GM10266 (cell line): ENCODE data around the gene ACP4.
"Not testable (repeated sequence)": the region's sequence is repeated elsewhere in the genome, so short reads cannot be mapped to it uniquely, and the experiment has no call there.

Experiments used
- DNase-seq: peaks from one replicate; pipeline ENCODE4 v3.0.0; 2012; ENCODE audit errors: extremely low spot score
- TF ChIP-seq, protein P1 (sequence below): IDR thresholded peaks from 2 replicates; pipeline ENCODE4 v1.5.1; 2012; ENCODE audit warnings: mild to moderate bottlenecking, low read depth; ENCODE audit not compliant: control insufficient read depth, insufficient read depth; ENCODE audit errors: missing control alignments

The ACP4 gene

DNA sequence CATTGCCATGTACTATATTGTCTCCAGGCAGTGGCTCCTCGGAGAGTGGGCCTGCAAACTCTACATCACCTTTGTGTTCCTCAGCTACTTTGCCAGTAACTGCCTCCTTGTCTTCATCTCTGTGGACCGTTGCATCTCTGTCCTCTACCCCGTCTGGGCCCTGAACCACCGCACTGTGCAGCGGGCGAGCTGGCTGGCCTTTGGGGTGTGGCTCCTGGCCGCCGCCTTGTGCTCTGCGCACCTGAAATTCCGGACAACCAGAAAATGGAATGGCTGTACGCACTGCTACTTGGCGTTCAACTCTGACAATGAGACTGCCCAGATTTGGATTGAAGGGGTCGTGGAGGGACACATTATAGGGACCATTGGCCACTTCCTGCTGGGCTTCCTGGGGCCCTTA lies 19.3 kb upstream of the ACP4 start:
- DNase-seq, result no peak
- TF ChIP-seq, protein P1, sequence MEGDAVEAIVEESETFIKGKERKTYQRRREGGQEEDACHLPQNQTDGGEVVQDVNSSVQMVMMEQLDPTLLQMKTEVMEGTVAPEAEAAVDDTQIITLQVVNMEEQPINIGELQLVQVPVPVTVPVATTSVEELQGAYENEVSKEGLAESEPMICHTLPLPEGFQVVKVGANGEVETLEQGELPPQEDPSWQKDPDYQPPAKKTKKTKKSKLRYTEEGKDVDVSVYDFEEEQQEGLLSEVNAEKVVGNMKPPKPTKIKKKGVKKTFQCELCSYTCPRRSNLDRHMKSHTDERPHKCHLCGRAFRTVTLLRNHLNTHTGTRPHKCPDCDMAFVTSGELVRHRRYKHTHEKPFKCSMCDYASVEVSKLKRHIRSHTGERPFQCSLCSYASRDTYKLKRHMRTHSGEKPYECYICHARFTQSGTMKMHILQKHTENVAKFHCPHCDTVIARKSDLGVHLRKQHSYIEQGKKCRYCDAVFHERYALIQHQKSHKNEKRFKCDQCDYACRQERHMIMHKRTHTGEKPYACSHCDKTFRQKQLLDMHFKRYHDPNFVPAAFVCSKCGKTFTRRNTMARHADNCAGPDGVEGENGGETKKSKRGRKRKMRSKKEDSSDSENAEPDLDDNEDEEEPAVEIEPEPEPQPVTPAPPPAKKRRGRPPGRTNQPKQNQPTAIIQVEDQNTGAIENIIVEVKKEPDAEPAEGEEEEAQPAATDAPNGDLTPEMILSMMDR, result no peak

DNA sequence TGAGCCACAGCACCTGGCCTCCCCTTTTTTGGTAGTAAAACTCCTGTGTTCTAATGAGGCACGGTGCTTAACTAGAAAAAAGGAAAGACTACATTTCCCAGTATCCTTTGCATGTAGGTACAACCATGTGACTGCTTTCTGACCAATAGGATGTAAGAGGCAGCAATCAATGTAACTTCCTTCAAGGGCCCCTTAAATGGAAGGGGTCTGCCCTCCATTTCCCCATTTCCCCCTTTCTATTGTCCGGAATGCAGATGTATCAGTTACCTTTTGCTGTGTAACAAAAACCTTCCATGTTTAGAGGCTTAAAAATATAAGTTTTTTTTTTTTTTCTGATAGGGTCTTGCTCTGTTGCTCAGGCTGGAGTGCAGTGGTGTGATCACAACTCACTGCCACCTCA lies 17.7 kb upstream of the ACP4 start:
- no peak for DNase-seq
- TF ChIP-seq, protein P1, result no peak

DNA sequence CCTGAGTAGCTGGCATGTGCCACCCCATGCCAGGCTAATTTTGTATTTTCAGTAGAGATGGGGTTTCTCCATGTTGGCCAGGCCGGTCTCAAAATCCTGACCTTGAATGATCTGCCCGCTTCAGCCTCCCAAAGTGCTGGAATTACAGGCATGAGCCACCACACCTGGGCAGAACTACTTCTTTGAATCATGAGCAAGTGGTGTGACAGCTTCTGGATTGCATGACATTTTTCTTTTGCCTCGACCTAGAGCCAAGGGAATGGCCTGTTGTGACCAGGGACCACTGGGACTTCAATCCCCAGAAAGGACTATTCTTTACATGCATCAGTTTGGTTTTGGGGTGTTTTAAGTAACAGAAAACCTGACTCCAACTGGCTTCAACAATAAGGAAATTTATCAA lies 17.3 kb upstream of the ACP4 start:
- not testable (repeated sequence) for DNase-seq

DNA sequence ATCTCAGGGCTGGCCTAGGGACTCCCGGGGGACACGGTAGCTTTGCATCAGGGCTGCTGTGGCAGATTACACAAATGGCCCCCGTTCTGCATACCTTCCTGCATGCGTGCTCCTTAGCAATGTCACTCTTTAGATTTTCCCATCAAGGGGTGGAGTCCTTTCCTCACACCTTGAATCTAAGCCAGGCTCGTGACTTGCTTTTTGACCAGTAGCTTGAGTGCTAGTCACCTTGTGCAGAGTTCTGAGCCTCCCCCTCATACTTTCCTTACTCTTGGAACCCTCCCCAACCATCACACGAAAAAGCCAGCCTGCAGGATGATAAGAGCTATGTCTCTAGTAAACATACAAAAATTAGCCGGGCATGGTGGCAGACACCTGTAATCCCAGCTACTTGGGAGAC lies 16.8 kb upstream of the ACP4 start:
- not testable (repeated sequence) for DNase-seq

DNA sequence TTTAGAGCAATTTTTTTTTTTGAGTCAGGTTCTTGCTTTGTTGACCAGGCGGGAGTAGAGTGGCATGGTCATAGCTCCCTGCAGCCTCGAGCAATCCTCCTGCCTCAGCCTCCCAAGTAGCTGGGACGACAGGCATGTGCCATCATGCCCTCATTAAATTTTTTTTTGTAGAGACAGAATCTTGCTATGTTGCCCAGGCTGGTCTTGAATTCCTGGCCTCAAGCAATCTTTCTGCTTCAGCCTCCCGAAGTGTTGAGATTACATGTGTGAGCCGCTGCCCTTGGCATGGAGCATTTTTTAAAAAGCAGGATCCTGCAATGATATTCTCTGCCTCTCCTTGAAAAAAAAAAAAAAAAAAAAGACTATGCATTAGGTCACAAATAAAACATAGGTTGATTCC lies 14.1 kb upstream of the ACP4 start:
- TF ChIP-seq, protein P1, result no peak
- no peak for DNase-seq

DNA sequence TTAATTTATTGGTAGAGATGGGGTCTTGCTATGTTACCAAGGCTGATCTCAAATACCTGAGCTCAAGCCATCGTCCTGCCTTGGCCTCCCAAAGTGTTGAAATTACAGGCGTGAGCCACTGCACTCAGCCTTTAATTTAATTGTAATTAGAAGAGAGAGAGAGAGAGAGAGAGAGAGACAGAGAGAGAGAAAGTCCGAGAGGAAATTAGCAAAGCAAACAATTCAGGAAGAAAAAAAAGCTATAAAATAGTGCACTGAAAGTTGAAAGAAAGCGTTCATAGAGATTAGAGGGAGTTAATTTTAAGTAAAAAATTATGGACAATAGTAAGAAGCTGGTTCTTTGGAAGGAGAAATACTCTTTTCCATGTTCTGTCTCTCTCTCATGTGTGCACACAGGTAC lies 13.0 kb upstream of the ACP4 start:
- TF ChIP-seq, protein P1, result no peak

DNA sequence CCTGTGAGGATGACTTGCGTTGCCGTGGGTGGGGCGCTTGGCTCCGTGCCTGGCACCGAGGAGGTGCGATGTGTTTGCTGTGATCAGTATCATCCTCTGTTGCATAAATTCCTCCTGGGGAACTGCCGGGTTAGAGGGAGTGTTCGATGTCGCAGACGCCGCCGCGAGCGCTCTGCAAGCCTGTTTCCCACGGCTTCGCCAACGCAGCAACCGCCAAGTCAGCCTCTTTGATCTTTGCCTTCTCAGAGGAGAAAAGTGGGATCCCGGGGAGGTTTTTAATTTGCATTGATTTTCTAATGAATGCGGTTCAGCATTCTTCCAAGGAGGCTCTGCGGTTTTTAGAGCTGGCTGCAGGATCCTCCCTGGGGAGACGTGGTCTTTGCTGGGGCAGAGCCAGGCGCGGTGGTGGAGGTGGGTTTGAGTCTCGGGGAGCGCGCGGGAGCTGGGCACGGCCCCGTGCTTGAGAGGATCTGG lies 12.3 kb upstream of the ACP4 start:
- DNase-seq, result no peak
- TF ChIP-seq, protein P1, result no peak

More for the DNA sequence above, 13.0 kb upstream of the ACP4 start:
- no peak for DNase-seq

DNA sequence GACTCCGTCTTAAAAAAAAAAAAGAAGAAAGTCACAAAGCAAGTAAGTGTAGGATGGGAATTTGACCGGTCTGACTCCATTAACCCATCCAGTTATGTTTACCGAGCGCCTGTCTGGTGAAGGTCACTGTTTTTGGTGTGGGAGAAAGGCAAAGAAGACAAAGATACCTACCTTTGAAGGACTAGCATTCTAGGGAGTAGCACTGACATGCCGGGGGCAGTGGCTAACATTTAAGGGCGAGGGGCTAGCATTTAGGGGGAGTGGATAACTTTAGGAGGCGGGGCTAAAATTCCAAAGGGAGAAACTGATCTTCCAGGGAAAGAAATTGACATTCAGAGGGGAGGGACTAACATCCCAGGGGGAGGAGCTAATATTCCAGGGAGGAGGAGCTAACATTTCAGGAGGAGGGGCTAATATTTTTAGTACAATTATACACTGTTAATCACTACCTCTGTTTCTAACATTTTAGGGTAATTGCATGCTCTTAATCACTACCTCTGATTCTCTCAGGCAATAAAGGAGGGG lies 11.2 kb upstream of the ACP4 start:
- TF ChIP-seq, protein P1, result no peak
- no peak for DNase-seq
